GM18870 (cell line): Measurements from ENCODE around the gene WWC2.
"Not testable (repeated sequence)": the region's sequence is repeated elsewhere in the genome, so short reads cannot be mapped to it uniquely, and the experiment has no call there.

Experiments used
- ATAC-seq: cut with Tn5 transposase; IDR thresholded peaks from one replicate; pipeline ENCODE4 v1.9.1; 2021; ENCODE audit warnings: moderate library complexity; ENCODE audit not compliant: unreplicated experiment

Gene WWC2

DNA sequence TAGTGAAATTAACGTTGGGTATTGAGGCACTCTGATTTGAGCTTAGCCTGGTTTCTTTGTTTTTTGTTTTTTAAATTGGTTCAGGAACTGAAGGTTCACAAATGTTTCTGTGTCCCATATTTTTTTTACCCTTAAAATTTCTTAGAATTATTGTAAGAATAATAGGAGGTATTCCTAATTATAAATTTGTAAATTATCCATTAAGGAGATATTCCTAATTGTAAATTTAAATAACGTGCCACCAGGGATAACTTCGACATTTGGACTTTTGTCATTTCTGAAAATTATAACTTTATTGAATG, 1.2 kb downstream of the WWC2 start:
- no peak for ATAC-seq

- no peak for ATAC-seq
These were observed 1.8 kb downstream of the WWC2 start for GRCh38 chr4:183100827-183101226.

DNA sequence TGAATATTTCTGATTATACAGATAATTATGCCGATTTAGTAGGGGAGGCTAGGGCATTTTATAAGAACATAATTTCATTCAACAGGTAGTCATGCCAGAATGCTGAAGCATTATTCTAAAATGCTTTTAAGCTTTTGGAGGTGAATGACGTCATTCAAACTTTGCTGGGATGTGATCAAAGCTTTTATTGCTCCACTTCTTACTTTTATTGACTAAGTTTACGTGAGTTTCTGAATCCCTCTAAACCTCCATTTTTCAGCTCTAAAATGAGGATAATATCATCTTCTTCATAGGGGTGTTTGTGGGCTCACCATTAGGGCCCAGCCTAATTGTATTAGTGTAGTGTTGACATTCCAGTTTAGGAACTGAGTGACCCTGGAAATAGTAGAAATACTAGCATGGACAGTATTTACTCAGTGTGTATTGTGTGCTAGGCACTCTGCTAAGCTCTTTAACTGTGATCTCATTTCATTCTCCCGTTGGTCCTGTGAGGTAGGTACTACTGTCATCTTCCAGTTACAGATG, 3.0 kb downstream of the WWC2 start:
- ATAC-seq = no peak

- no peak for ATAC-seq
These were observed 6.0 kb downstream of the WWC2 start for GRCh38 chr4:183105092-183105491.

DNA sequence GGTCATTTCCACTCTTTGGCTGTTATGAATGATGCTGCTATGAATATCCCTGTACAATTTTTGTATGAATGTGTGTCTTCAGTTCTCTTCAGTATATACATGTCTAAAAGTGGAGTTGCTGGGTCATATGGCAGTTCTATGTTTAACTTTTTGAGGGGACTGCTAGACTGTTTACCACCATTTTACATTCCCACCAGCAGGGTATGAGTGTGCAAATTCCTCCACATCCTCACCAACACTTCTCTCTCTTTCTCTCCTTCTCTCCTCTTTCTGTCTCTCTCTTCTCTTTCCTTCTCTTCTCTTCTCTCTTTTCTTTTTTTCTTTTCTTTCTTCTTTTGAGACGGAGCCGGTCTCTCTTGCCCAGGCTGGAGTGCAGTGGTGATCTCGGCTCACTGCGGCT, 7.8 kb downstream of the WWC2 start:
- ATAC-seq = no peak

- no peak for ATAC-seq
These were observed 8.9 kb downstream of the WWC2 start for GRCh38 chr4:183107891-183108459.

DNA sequence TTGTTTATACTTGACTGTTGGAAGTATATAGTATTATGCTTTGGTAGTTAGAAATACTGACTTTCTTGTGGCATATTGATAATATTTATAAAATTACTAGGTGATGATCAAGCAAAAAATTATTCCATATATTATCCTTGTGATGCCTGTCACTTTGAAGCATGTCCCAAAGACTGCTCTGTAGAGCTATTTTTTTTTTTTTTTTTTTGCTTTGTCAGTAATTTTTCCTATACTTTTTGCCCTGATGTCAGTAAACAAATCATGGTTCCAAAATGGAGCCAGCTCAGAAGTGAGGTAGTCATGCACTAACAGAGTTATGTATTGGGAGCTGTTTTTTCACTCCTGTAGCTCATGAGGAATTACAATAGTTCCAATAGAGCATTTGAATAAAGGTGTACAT, 11.2 kb downstream of the WWC2 start:
- ATAC-seq = no peak

GRCh38 chr4:183111452-183111885, 12.4 kb downstream of the WWC2 start:
- no peak for ATAC-seq

DNA sequence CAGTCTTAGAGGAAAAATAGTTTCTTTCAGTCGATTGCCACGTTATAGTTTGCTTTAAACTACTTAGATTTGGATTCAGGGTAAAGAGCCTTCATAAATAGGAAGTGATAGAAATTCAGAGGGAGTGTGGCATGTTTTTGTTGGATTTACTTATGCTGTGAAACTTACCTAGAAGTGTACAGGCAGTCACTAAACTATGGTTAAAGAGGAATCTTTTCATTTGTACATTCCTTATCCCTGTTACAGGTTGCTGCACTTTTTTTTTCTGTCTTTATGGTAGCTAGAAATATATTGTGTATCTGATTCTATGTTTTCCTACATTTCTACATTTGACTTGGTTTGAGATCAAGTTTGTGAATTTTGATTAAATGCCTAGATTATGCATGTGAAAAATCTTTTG, 19.1 kb downstream of the WWC2 start:
- ATAC-seq = no peak

DNA sequence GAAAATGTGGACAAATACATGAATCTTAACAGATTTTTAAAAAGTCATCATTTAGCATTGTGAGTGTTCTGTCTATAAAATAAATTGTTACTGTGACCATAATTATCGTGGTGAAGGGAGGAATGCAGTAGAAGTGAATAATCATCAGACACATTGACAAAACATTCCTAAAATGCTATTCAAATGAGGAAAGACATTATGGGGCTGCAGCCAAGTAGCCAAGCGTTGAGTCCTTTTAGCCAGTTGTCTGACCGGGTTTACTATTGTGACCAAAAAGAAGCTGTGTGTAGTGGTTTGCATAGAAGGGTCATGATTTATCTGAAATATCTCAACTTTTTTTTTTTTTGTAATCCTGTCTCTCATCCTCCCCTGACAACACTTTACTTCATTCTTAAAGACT, 19.5 kb downstream of the WWC2 start:
- no peak for ATAC-seq

- ATAC-seq = not testable (repeated sequence)
These were observed 22.6 kb downstream of the WWC2 start for GRCh38 chr4:183121660-183122059.

DNA sequence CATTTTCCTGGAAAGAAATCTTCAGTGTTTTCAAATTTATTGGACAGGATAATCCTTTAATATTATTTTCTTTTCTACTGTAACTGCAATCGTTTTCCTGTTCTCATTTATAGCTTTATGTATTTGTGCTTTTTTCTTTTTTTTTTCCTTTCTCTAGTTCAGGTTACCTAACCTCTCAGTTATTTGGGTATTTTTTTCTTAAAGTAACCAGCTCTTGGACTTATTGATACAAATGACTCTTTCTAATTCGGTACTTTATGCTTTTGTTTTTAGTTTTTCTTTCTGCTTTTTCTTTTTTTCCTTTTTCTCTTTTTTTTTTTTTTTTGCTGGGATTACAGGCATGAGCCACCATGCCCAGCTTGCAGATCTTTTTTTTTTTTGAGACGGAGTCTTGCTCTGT, 25.2 kb downstream of the WWC2 start:
- ATAC-seq = no peak

DNA sequence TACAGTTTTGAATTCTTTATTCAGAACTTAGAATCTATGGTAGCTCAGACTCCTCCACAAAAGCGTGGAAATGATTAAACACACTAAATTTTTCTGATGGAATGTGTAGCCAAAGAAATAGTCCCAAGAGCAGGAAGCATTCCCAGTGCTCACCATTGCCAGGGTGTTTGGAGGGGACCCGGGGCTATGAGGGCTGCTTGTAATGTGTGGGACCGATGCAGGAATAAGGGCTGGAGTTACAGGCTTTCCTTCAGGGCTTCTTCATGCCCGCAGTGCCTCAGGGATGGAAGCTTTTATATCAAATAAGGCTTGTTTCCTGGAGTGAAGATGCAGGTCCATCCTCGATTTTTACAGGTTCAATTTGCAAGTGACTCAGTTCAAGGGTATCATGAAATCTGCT, 25.8 kb downstream of the WWC2 start:
- no peak for ATAC-seq

DNA sequence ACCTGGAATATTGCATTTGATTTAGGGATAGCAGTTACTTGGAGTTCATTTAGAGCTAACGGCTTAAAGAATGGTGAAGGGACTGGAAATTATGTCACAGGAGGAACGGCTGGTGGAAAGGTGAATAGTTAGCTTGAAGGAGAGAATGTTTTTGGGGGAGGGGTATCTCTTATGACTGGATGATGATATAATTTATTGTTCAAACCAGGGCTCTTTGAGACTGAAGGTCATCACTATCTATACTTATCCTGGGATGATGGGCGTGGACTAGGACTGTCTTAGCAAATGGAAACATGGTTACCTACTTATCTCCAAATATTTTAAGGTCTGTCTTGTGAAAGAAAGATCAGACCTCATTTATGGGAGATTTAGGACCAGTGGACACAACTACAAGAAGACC, 30.1 kb downstream of the WWC2 start:
- no peak for ATAC-seq

DNA sequence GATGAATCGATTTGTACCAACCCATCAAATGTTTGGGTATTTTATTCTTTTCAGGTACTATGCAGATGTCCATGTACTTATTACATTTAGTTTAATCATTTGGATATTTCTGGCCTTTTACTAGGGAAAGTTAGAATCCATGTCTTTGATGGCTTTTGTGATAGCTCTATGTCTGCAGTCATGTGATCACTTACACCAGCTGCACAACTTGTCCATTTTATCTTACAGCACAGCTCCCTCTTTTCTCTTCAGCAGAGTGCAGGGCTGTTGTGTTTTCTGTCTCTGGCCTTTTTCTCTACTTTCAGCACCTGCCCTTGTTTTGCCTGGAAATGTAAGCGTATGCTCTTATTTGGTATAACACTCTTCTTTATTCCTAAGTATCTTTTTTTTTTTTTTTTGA, 30.6 kb downstream of the WWC2 start:
- no peak for ATAC-seq

DNA sequence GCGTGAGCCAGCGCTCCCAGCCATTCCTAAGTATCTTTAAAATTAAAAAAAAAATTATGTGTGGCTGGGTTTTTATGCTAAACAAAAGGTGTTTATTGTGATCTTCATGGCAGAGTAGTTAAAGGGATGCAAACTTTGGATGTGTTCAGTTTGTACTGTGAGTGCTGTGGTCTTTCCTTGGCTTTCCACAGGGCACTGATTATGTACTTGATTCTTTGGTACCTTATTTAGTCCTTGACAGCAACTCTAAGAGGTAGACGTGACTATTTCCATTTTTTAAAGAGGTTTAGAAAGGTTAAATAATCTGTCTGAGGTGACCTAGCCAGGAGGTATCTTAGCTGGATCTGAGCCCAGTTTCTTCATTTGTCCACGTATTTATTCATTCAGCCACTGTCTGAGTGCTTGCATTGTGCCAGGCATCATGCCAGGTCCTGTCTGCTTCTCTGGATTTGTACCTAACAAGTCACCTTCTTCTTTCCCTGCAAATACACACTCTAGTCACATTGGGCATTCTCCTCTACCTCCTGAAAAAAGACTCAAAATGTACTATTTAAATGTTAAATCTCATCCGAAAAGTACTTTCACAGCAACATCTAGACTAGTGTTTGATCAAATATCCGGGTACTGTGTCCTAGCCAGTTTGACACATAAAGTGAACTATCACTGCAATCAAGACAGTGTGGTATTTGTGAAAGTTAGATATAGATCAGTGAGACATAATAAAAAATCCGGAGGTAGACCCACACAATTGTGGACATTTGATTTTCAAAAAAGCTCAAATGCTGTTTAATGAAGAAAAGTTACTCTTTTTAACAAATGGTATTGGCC, 31.5 kb downstream of the WWC2 start:
- ATAC-seq = no peak

GRCh38 chr4:183132081-183132480, 33.0 kb downstream of the WWC2 start:
- ATAC-seq = no peak

DNA sequence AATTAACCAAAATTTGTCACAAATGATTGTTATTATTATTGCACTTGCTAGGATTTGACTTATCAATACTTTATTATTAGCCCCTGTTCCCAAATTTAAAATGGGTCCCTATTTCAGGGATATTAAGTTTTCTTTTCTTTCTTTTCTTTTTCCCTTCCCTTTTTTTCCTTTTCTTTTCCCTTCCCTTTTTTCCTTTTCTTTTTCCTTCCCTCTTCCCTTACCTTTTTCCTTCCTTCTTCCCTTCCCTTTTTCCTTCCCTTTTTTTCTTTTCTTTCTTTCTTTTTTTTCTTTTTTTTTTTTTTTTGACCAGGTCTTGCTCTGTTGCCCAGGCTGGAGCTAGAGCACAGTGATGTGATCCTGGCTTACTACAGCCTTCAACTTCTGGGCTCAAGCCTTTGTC, 33.8 kb downstream of the WWC2 start:
- ATAC-seq = no peak

DNA sequence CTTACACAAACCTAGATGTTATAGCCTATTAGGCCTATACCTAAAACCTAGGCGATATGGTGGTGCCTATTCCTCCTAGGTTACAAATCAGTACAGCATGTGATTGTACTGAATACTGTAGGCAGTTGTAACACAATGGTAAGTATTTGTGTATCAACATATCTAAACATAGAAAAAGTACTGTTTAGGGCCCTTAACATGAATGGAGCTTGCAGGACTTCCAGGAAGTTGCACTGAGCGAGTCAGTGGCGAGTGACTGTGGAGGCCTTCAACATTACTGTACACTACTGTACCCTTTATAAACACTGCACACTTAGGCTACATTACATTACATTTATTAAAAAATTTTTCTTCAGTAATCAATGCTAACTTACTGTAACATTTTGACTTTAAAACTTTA, 37.8 kb downstream of the WWC2 start:
- no peak for ATAC-seq

- no peak for ATAC-seq
These were observed 40.1 kb downstream of the WWC2 start for GRCh38 chr4:183139058-183139750.

GRCh38 chr4:183139972-183140570, 41.0 kb downstream of the WWC2 start:
- no peak for ATAC-seq

DNA sequence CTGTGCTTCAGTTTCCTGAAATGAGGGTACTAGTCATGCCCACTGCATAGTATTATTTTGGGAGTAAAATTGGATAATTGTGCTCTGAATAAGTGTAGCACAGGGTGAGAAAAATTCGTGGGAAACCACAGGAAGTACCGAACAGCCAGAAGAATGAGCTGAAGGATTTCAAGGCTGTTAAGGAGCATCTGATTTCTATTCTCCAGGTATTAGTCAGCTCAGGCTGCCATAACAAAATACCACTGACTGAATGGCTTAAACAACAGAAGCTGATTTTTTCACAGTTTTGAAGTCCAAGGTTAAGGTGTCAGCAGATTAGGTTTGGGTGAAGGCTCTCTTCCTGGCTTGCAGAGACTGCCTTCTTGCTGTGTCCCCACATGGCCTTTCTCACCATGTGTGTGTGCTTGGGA, 41.9 kb downstream of the WWC2 start:
- ATAC-seq = no peak
